Umbilical cord (tissue), 2 donors: ENCODE measurements around the gene ILDR1. TPM values are rescaled to one million over a fixed set of nuclear protein-coding genes. Genes with fewer than 3 reads are reported as not detected.

Experiments used
- DNase-seq: peaks from one replicate; pipeline ENCODE4 v3.0.0-alpha.2; 2015; ENCODE audit warnings: low spot score
- total RNA-seq: library from RNA; depleted of rRNA; stranded (reverse); fragments of >200 nt; gene quantifications from one replicate; pipeline ENCODE4 v1.2.3, GENCODE V29; 2014; ENCODE audit warnings: low replicate concordance; ENCODE audit not compliant: insufficient read depth

Gene ILDR1
- total RNA-seq, 1 donor from 2014 or later, result 3.4 TPM

GRCh38 chr3:122019493-122019892 is 2.6 kb downstream of the ILDR1 start:
- DNase-seq, result no peak

GRCh38 chr3:122014741-122015140 is 7.3 kb downstream of the ILDR1 start:
- no peak for DNase-seq

GRCh38 chr3:122013448-122013925 is 8.6 kb downstream of the ILDR1 start:
- DNase-seq, result no peak

DNA sequence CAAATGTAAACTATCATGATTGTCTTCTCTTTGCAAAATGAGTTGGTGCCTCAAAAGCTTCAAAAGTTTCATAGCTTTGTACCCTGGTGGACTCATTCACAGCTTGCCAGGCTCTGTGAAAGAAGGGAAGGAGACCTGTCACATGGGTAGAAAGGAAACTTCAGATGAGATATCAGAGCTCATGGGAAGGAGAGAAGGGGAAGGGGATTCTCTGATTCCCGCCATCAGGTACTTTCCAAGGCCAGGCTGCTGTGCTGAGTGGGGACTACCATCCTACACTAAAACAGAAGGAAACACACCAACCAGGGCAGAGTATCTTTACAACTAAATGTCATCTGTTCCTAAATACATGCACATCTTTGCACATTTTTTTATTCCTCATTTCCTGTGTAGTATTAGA is 9.2 kb downstream of the ILDR1 start:
- DNase-seq, result no peak

GRCh38 chr3:122011396-122011795 is 10.7 kb downstream of the ILDR1 start:
- no peak for DNase-seq

- no peak for DNase-seq
Measured at GRCh38 chr3:122010506-122010905, 11.5 kb downstream of the ILDR1 start.

GRCh38 chr3:122008166-122008565 is 13.9 kb downstream of the ILDR1 start:
- no peak for DNase-seq

DNA sequence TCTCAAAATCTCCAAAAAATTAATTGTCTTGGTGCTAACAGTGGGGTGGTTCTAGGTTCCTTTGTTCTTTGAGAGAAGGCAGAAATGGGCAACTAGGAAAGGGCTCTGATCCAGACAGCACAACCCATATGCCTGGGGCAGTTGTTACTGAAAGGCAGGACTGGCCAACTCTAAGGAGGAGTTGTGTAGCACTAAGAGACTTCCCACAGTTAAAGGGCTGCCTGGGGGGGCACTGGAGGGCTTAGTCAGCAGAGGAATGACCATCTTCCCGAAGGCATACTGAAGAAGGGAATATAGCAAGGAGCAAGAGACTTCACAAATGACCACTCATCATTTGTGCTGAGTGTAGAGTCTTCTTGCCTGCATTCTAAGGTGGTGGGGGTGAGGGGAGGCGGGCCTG is 15.8 kb downstream of the ILDR1 start:
- DNase-seq, result no peak

GRCh38 chr3:122004991-122005565 is 17.0 kb downstream of the ILDR1 start:
- no peak for DNase-seq

- no peak for DNase-seq
Measured at GRCh38 chr3:122004107-122004506, 17.9 kb downstream of the ILDR1 start.

- DNase-seq, result no peak
Measured at GRCh38 chr3:122003606-122004005, 18.4 kb downstream of the ILDR1 start.

- DNase-seq, result no peak
Measured at GRCh38 chr3:122003112-122003511, 18.9 kb downstream of the ILDR1 start.

DNA sequence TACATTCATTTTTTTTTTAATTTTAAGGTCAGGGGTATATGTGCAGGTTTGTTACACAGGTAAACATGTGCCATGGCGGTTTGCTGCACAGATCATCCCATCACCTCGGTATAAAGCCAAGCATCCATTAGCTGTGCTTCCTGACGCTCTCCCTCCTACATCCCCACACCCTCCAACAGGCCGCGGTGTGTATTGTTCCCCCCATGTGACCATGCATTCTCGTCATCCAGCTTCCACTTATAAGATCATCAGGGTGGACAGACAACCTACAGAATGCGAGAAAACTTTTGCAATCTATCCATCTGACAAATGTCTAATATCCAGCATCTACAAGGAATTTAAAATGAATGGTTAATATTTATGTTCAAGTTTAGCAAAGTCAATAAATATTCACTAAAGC is 19.4 kb downstream of the ILDR1 start:
- no peak for DNase-seq

GRCh38 chr3:122001892-122002291 is 20.2 kb downstream of the ILDR1 start:
- DNase-seq, result no peak

GRCh38 chr3:122000936-122001605 is 21.0 kb downstream of the ILDR1 start:
- DNase-seq, result no peak

DNA sequence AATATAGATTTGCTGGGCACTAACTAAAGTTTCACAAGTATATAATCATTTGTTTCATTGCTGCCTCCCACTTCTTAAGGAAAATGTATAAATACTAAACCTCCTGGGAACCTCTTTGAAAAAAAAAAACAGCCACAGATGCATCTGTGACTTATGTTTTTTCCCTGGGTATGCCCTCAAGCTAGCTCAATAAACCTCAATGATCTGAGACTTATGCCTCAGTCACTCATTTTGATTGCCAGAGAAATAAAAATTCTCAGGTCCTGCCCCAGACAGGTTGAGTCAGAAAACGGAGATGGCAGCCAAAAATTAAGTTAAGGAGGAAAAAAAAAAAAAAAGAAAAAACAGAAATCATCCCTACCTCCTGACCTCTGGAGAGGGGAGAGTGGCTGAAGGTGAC is 22.1 kb downstream of the ILDR1 start:
- no peak for DNase-seq

GRCh38 chr3:121998611-121999473 is 23.2 kb downstream of the ILDR1 start:
- no peak for DNase-seq

- DNase-seq, result peak; percentile 17
Measured at GRCh38 chr3:121998030-121998580, 23.9 kb downstream of the ILDR1 start.

DNA sequence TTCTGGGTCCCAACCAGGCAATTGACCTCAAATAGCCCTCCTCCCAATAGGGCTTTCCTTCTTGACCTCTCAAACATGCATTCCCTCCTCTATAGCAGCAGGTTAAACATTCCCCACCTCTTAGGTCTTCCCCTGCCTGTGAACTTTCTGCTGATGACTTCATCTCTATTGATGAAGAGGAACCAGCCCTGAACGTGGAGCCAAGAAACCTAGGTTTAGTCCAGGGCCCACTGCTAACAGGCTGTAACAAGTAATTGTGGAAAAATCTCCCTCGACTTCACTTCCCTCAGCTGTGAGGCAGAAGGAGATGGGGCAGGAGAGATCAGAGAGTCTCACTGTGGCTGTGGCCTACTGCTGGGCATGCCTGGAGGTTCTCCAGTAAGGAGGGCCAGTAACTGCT is 24.7 kb downstream of the ILDR1 start:
- DNase-seq, result no peak

DNA sequence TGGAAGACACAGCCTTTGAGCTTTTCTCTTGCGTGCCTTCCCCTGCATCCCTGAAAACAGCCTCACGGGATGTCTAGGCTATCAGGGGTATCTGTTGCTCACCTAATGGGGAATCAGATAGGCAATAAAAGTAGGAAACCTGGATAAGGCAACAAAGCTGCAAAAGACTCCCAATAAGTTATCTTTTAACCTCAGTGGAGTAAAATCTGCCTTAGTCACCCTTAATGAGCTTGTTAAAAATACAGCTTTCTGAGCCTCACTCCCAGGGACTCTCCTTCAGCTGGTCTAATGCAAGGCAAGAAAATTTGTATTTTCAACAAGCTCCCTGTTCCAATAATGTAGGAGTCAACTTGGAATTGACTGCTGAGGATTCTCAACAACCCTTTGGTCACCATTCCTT is 25.6 kb downstream of the ILDR1 start:
- no peak for DNase-seq

- peak; percentile 35 for DNase-seq
Measured at GRCh38 chr3:121995161-121996137, 26.6 kb downstream of the ILDR1 start.
